Measurements from ENCODE around the gene RAPGEF4.

Gene RAPGEF4

GRCh38 chr2:173079973-173080860 is 344.6 kb downstream of the RAPGEF4 start:
- in situ Hi-C loops (cut with HindIII; ENCODE audit: low sequenced_read_pairs), result no loop called here

DNA sequence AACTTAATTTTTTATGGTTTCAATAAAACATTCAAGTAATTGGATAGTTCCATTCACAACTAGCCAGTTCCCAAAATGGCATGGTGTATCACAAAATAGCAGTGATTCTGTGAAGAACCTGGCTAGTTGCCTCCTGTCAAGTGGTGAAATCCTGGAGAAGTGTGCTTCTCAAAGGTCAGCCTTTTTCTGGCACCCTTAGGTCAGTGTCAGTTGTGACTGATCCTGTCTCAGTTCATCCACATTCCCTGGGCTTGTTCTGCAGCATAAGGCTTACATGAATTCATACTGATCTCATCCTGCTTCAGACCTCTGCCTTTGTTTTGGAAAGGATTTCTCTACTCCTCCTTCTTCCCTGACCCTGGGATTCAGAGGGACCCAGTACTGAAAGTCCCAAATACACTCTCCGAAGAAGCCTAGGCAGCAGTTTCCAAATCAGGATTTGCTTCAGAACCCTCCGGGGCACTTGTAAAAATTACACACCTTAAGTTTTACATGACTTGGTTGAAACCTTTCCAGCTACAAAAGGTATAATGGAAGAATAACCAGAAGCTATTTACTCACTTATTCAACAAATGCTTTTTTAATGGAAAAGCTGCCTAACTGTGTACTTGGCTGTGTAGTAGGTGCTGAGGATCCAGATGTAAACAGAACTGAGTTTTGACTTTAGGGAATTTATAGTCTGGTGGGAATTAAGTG is 351.0 kb downstream of the RAPGEF4 start:
- in situ Hi-C loops (cut with HindIII; ENCODE audit: low sequenced_read_pairs), result no loop called here

DNA sequence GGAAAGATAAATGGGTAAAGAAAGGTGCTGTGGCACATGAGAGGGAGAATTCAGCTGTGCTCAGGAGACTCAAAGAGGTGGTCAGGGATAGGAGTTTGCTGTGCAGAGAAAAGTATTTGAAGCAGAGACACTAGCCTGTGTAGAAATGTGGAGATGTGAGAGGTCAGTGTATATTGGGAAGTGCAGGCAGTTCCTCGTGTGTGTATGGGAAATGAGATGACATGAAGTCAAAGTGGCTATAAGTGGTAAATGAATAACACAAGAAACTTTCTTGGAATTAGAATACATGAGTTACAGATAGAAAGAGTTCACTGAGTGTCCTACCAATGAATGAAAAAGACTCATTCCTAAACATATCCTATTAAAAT is 351.6 kb downstream of the RAPGEF4 start:
- in situ Hi-C loops (cut with HindIII; ENCODE audit: low sequenced_read_pairs), result no loop called here

DNA sequence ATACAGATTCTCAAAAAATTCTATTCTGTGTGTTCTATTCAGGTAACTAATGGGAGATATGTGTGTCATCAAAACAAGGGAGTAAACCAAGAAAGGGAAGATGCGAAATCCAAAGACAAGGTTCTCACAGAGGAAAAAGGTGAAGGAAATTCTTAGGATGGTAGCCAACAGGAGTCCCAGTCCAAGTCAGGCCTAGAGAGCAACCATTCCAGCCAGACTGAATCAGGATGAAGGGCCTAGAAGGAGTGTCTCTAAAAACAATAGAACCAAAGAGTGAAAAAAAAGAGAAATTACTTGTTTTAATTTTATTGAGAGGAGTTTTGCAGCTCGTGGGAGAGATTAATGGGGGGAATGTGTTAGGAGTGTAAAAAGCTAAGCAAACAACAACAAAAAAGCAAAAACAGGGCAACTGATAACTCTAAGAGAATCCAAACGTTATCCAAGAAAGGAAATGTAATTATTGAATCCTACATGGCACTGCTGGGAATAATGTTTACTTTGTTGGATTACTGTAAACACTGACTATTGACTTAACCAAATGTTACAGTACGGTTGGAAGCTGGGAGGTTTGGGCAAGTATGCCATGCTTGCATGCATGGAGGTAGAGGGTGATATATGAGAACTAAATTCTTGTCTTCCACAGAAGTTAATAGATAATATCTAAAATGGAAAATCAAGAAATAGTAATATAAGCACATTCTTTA is 352.3 kb downstream of the RAPGEF4 start:
- in situ Hi-C loops (cut with HindIII; ENCODE audit: low sequenced_read_pairs), result no loop called here

- in situ Hi-C loops (cut with HindIII; ENCODE audit: low sequenced_read_pairs), result loop anchor here (5.0 kb wide), 1 partner anchor 42 kb away; no protein-coding TSS in a partner anchor
Measured at GRCh38 chr2:173090276-173090877, 354.7 kb downstream of the RAPGEF4 start.

- in situ Hi-C loops (cut with HindIII; ENCODE audit: low sequenced_read_pairs), result loop anchor here (5.0 kb wide), 1 partner anchor 41 kb away; no protein-coding TSS in a partner anchor
Measured at GRCh38 chr2:173090973-173091660, 355.5 kb downstream of the RAPGEF4 start.

DNA sequence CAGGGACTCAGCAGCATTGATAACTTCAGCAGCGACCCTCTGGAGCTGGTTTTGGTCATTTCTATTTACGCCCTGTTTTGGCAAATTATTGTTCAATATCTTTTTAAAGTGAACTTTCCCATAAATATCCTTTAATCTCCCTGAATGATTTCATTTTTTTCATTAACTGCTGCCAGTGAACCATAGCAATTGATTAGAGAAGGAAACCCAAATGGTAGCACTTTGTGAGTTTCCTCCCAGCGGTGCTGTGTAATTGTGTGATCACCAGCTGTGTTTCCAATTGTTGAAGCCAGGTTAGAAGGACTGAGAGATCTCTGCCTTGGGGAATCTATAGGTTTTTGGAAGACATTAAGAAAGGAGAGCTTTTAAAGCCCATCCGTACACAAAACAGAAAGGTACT is 356.3 kb downstream of the RAPGEF4 start:
- in situ Hi-C loops (cut with HindIII; ENCODE audit: low sequenced_read_pairs), result loop anchor here (5.0 kb wide), 1 partner anchor 40 kb away; no protein-coding TSS in a partner anchor

DNA sequence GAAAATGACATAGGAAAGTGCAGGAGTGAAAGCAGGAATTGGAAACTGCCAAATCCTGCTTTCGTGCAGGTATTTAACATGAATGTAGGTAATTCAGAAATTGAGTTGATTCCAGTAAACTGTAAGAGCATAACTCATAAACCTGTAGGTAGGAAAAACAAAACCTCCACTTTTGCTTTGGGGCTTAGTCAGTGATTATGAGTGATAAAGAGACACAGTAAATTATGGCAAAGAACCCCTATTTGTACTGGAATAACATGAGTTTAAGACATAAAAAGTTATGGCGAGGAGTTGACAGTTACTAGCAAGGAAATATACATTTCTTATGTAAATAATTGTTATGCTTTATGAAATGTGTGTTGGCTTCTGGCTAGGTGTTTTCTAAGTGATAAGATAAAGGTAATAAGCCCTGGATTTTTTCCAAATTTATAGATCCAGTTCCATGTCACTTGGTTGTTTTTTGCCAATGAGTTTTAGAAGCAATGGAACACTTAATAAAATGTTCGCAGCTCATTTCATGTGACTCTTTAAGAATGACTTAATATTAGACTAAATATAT is 357.3 kb downstream of the RAPGEF4 start:
- in situ Hi-C loops (cut with HindIII; ENCODE audit: low sequenced_read_pairs), result loop anchor here (5.0 kb wide), 1 partner anchor 39 kb away; no protein-coding TSS in a partner anchor

DNA sequence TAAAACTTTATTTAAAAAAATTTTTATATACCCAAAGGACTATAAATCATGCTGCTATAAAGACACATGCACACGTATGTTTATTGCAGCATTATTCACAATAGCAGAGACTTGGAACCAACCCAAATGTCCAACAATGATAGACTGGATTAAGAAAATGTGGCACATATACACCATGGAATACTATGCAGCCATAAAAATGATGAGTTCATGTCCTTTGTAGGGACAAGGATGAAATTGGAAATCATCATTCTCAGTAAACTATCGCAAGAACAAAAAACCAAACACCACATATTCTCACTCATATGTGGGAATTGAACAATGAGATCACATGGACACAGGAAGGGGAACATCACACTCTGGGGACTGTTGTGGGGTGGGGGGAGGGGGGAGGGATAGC is 358.0 kb downstream of the RAPGEF4 start:
- in situ Hi-C loops (cut with HindIII; ENCODE audit: low sequenced_read_pairs), result loop anchor here (5.0 kb wide), 1 partner anchor 39 kb away; no protein-coding TSS in a partner anchor

DNA sequence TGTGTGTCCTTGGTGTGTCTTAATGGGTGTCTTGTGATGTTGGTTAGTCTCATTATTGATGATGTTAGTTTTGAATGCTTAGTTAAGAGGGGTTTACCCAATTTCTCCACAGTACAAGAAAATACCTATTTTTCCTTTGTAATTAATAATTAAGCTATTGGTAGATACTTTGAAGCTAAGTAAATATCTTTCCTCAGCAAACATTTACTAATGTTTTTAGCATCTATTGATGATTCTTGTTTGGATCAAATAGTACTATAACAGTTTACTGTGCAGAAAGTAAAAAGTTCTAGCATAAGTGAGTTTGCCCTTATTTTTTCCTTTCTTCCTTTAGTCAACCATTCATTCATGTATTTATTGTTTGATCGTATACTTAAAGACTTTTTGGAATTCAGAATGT is 359.1 kb downstream of the RAPGEF4 start:
- in situ Hi-C loops (cut with HindIII; ENCODE audit: low sequenced_read_pairs), result loop anchor here (5.0 kb wide), 1 partner anchor 38 kb away; no protein-coding TSS in a partner anchor

- in situ Hi-C loops (cut with HindIII; ENCODE audit: low sequenced_read_pairs), result no loop called here
Measured at GRCh38 chr2:173095356-173095755, 359.7 kb downstream of the RAPGEF4 start.

DNA sequence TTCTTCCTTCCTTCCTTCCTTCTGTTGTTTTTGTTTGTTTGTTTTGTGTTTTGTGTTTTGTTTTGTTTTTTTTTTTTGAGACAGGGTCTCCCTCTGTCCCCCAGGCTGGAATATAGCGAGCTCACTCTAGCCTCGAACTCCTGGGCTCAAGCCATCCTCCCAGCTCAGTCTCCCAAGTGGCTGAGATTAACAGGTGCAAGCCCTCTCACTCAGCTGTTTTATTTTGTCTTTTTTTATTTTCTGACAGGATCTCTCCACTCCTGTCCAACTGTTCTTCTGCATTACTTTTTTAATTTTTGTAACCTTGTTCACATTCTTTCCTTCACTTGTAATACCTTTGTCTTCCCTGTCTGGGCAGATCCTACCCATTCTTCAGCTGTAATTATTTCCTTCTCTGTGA is 363.6 kb downstream of the RAPGEF4 start:
- in situ Hi-C loops (cut with HindIII; ENCODE audit: low sequenced_read_pairs), result no loop called here

DNA sequence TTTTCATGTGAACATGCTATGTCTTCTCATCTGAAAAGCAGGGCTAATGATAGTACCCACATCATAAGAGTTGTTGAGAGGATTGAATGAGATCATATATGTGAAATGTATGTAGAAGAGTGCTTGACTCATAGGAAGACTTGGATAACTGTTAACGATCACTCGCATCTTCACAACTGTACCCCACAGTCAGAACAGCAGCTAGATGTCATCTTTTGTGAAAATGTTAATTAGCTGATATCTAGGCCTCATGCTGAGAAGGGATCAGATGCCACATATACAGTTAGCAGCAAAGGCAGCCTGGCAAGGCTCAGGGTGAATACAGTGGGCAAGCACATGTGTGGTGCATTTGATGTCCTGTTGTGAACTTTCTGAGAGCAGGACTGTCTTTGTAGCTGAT is 364.2 kb downstream of the RAPGEF4 start:
- in situ Hi-C loops (cut with HindIII; ENCODE audit: low sequenced_read_pairs), result no loop called here

GRCh38 chr2:173101687-173102086 is 366.0 kb downstream of the RAPGEF4 start:
- in situ Hi-C loops (cut with HindIII; ENCODE audit: low sequenced_read_pairs), result no loop called here

All from endothelial cell of hepatic sinusoid (primary cell).